ENCODE measurements around the gene KIF26B. TPM values are rescaled to one million over a fixed set of nuclear protein-coding genes. Genes with fewer than 3 reads are reported as not detected.
"Not testable (repeated sequence)": the region's sequence is repeated elsewhere in the genome, so short reads cannot be mapped to it uniquely, and the experiment has no call there.

The KIF26B gene
- total RNA-seq, 1 donor from 2014 or later = 3.4 TPM

GRCh38 chr1:245401881-245402587 is 247.2 kb downstream of the KIF26B start:
- no peaks in the 10 kb centered on the region for H3K36me3 Mint-ChIP-seq (ENCODE audit: low read depth, unreplicated experiment)
- TF ChIP-seq CTCF (IDR thresholded peaks at IDR 0.05; ENCODE audit: unreplicated experiment) = no peak
- H3K4me1 Mint-ChIP-seq (ENCODE audit: unreplicated experiment) = no peaks in the 10 kb centered on the region
- DNase-seq (ENCODE audit: low spot score) = no peak
- H3K4me3 Mint-ChIP-seq (ENCODE audit: unreplicated experiment) = no peak overlapping the region
- H3K9me3 Mint-ChIP-seq (ENCODE audit: unreplicated experiment) = no peaks in the 10 kb centered on the region
- H3K27ac Mint-ChIP-seq (ENCODE audit: unreplicated experiment) = no peak overlapping the region
- no peaks in the 10 kb centered on the region for H3K27me3 Mint-ChIP-seq (ENCODE audit: unreplicated experiment)

GRCh38 chr1:245402998-245403397 is 248.2 kb downstream of the KIF26B start:
- DNase-seq (ENCODE audit: low spot score); H3K4me1 Mint-ChIP-seq (ENCODE audit: unreplicated experiment); H3K27ac Mint-ChIP-seq (ENCODE audit: unreplicated experiment); H3K27me3 Mint-ChIP-seq (ENCODE audit: unreplicated experiment); H3K9me3 Mint-ChIP-seq (ENCODE audit: unreplicated experiment); H3K36me3 Mint-ChIP-seq (ENCODE audit: low read depth, unreplicated experiment); H3K4me3 Mint-ChIP-seq (ENCODE audit: unreplicated experiment): not testable (repeated sequence)

GRCh38 chr1:245404527-245404926 is 249.7 kb downstream of the KIF26B start:
- no peaks in the 10 kb centered on the region for H3K36me3 Mint-ChIP-seq (ENCODE audit: low read depth, unreplicated experiment)
- no peak for DNase-seq (ENCODE audit: low spot score)
- no peaks in the 10 kb centered on the region for H3K9me3 Mint-ChIP-seq (ENCODE audit: unreplicated experiment)
- no peaks in the 10 kb centered on the region for H3K4me1 Mint-ChIP-seq (ENCODE audit: unreplicated experiment)
- no peak overlapping the region for H3K4me3 Mint-ChIP-seq (ENCODE audit: unreplicated experiment)
- H3K27ac Mint-ChIP-seq (ENCODE audit: unreplicated experiment) = no peak overlapping the region
- H3K27me3 Mint-ChIP-seq (ENCODE audit: unreplicated experiment) = no peaks in the 10 kb centered on the region
- TF ChIP-seq CTCF (IDR thresholded peaks at IDR 0.05; ENCODE audit: unreplicated experiment) = no peak

GRCh38 chr1:245404952-245405351 is 250.2 kb downstream of the KIF26B start:
- no peak for DNase-seq (ENCODE audit: low spot score)
- Mint-ChIP-seq H3K27ac (ENCODE audit: unreplicated experiment) (no peak overlapping the region), H3K9me3 (ENCODE audit: unreplicated experiment) (no peaks in the 10 kb centered on the region), H3K4me1 (ENCODE audit: unreplicated experiment) (no peaks in the 10 kb centered on the region), H3K36me3 (ENCODE audit: low read depth, unreplicated experiment) (no peaks in the 10 kb centered on the region), H3K4me3 (ENCODE audit: unreplicated experiment) (no peak overlapping the region), H3K27me3 (ENCODE audit: unreplicated experiment) (no peaks in the 10 kb centered on the region)
- no peak for TF ChIP-seq CTCF (IDR thresholded peaks at IDR 0.05; ENCODE audit: unreplicated experiment)

- Mint-ChIP-seq H3K36me3 (ENCODE audit: low read depth, unreplicated experiment) (no peaks in the 10 kb centered on the region), H3K4me1 (ENCODE audit: unreplicated experiment) (peaks cover 2% of the 10 kb centered on the region), H3K4me3 (ENCODE audit: unreplicated experiment) (no peak overlapping the region), H3K27ac (ENCODE audit: unreplicated experiment) (no peak overlapping the region), H3K9me3 (ENCODE audit: unreplicated experiment) (no peaks in the 10 kb centered on the region), H3K27me3 (ENCODE audit: unreplicated experiment) (no peaks in the 10 kb centered on the region)
- DNase-seq (ENCODE audit: low spot score) = no peak
- no peak for TF ChIP-seq CTCF (IDR thresholded peaks at IDR 0.05; ENCODE audit: unreplicated experiment)
Measured at GRCh38 chr1:245406426-245406825, 251.6 kb downstream of the KIF26B start.
